ENCODE results near the gene ANO2. TPM values are rescaled to one million over a fixed set of nuclear protein-coding genes. Genes with fewer than 3 reads are reported as not detected.

Gene ANO2
- total and polyA plus RNA-seq, 7 donors, result 1.3 to 9.3 (median 4.2) TPM

- Histone ChIP-seq H3K36me3 (ENCODE audit: insufficient read depth in 1 of 2, low read depth in 1 of 2) (no peaks in the 10 kb centered on the region), H3K9me3 (no peaks in the 10 kb centered on the region), H3K27me3 (ENCODE audit: insufficient read depth in 3 of 3, low read length in 2 of 3) (peaks cover 0 to 4% (median under 1%) of the 10 kb centered on the region in 3 donors), H3K4me1 (no peaks in the 10 kb centered on the region), H3K4me3 (no peak overlapping the region), H3K27ac (no peak overlapping the region)
- no peak for TF ChIP-seq CTCF (IDR thresholded peaks at IDR 0.05)
- DNase-seq (no peak), ATAC-seq (no peak)
- 82 to 84% (median 83%) methylated on average over 7 of the region's 7 CpGs for WGBS, 3 donors
- intact Hi-C loops (cut with DNase I), result no loop called here
These were observed 318.9 kb downstream of the ANO2 start for GRCh38 chr12:5626151-5626550.

- no peaks in the 10 kb centered on the region for H3K4me1 ChIP-seq
- H3K36me3 ChIP-seq (ENCODE audit: insufficient read depth in 1 of 2, low read depth in 1 of 2), result no peaks in the 10 kb centered on the region
- intact Hi-C loops (cut with DNase I), result no loop called here
- H3K9me3 ChIP-seq, result no peaks in the 10 kb centered on the region
- ATAC-seq (no peak), DNase-seq (no peak)
- H3K27me3 ChIP-seq (ENCODE audit: insufficient read depth in 3 of 3, low read length in 2 of 3), result peaks cover 0 to under 1% (median 0%) of the 10 kb centered on the region in 3 donors
- WGBS, 3 donors, result 74 to 82% (median 74%) methylated on average over 13 of the region's 13 CpGs
- TF ChIP-seq CTCF (IDR thresholded peaks at IDR 0.05), result no peak
- no peak overlapping the region for H3K27ac ChIP-seq
- H3K4me3 ChIP-seq, result no peak overlapping the region
These were observed 320.4 kb downstream of the ANO2 start for GRCh38 chr12:5624486-5625272.

GRCh38 chr12:5623411-5623810 lies 321.6 kb downstream of the ANO2 start:
- DNase-seq (no peak), ATAC-seq (no peak)
- no peaks in the 10 kb centered on the region for H3K27me3 ChIP-seq (ENCODE audit: insufficient read depth in 3 of 3, low read length in 2 of 3)
- intact Hi-C loops (cut with DNase I), result no loop called here
- WGBS, 3 donors, result 41 to 47% (median 43%) methylated on average over 7 of the region's 7 CpGs
- TF ChIP-seq CTCF (IDR thresholded peaks at IDR 0.05), result no peak
- no peak overlapping the region for H3K4me3 ChIP-seq
- H3K9me3 ChIP-seq, result no peaks in the 10 kb centered on the region
- H3K36me3 ChIP-seq (ENCODE audit: insufficient read depth in 1 of 2, low read depth in 1 of 2), result no peaks in the 10 kb centered on the region
- H3K27ac ChIP-seq, result no peak overlapping the region
- H3K4me1 ChIP-seq, result no peaks in the 10 kb centered on the region

GRCh38 chr12:5622280-5622679 lies 322.8 kb downstream of the ANO2 start:
- H3K27ac ChIP-seq, result no peak overlapping the region
- no peak for ATAC-seq

More at GRCh38 chr12:5622280-5622679, 322.8 kb downstream of the ANO2 start:
- no peaks in the 10 kb centered on the region for H3K9me3 ChIP-seq
- no peaks in the 10 kb centered on the region for H3K4me1 ChIP-seq
- H3K4me3 ChIP-seq, result no peak overlapping the region
- no peak for DNase-seq
- intact Hi-C loops (cut with DNase I), result no loop called here
- H3K36me3 ChIP-seq (ENCODE audit: insufficient read depth in 1 of 2, low read depth in 1 of 2), result no peaks in the 10 kb centered on the region
- 55 to 69% (median 56%) methylated on average over 3 of the region's 3 CpGs for WGBS, 3 donors
- H3K27me3 ChIP-seq (ENCODE audit: insufficient read depth in 3 of 3, low read length in 2 of 3), result no peaks in the 10 kb centered on the region
- TF ChIP-seq CTCF (IDR thresholded peaks at IDR 0.05), result no peak
